Lower leg skin (tissue), 4 donors: ENCODE results near the gene ZNF74. TPM values are rescaled to one million over a fixed set of nuclear protein-coding genes. Genes with fewer than 3 reads are reported as not detected.

ENCODE experiments used
- DNase-seq, 2 donors: peaks; one replicate each; pipeline ENCODE4 v3.0.0-alpha.2; 2019; ENCODE audit warnings: low spot score in 2 of 2
- H3K4me3 ChIP-seq: fragments of 200-600 bp; sonication (generic); 2 replicates; pipeline ENCODE4 v1.5.1; 2017; ENCODE audit warnings: mild to moderate bottlenecking, low read depth; ENCODE audit not compliant: poor library complexity, severe bottlenecking
- CTCF ChIP-seq, 3 donors: fragments of 450-650 bp; IDR thresholded peaks; one replicate each; pipeline ENCODE4 v1.5.1; 2016; ENCODE audit warnings: antibody characterized with exemption in 3 of 3, mild to moderate bottlenecking in 3 of 3, moderate library complexity in 2 of 3
- POLR2A ChIP-seq, 2 donors: fragments of 450-650 bp; IDR thresholded peaks; one replicate each; pipeline ENCODE4 v1.6.1; 2016 to 2017; ENCODE audit warnings: antibody characterized with exemption in 2 of 2, mild to moderate bottlenecking in 1 of 2, moderate library complexity in 1 of 2
- WGBS, 2 donors: methylation state at CpG; one replicate each; pipeline ENCODE4 v1.1.5; 2018; 5-methylcytosine and 5-hydroxymethylcytosine counted together
- intact Hi-C: fragments of 100-400 bp; cut with DNase I; formaldehyde crosslinking; loops from one replicate; pipeline ENCODE4 v1.15.0; 2023; ENCODE audit warnings: low total_unique reads
- total RNA-seq, 4 donors: library from RNA; depleted of rRNA; stranded (reverse); fragments of >200 nt; gene quantifications; one replicate each; pipeline ENCODE4 v1.1.0, GENCODE V29; 2016

Gene ZNF74
- total RNA-seq, 4 donors from 2014 or later = 11.3 to 13.2 (median 11.5) TPM

GRCh38 chr22:20404881-20405280 is 10.9 kb downstream of the ZNF74 start:
- 93 to 95% methylated on average over 18 of the region's 18 CpGs for WGBS, 2 donors
- peak in 1 of 2 donors; percentile 49 for DNase-seq
- intact Hi-C loops = no loop called here
- no peak overlapping the region for H3K4me3 ChIP-seq
- TF ChIP-seq POLR2A (IDR thresholded peaks at IDR 0.05) (no peak), CTCF (IDR thresholded peaks at IDR 0.05) (no peak)

DNA sequence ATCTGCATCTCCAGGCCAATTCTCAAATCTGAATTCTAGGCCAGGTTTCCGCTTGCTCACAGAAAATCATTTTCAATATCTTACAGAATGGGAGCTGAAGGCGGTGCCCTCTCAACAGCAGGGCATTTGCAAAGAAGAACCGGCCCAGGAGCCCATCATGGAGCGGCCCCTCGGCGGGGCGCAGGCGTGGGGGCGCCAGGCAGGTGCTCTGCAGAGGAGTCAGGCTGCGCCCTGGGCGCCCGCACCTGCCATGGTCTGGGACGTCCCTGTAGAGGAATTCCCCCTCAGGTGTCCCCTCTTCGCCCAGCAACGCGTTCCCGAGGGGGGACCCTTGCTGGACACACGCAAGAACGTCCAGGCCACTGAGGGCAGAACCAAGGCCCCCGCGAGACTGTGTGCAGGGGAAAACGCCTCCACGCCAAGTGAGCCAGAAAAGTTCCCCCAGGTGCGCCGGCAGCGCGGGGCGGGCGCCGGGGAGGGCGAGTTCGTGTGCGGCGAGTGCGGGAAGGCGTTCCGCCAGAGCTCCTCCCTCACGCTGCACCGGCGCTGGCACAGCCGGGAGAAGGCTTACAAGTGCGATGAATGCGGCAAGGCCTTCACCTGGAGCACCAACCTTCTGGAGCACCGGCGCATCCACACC is 11.5 kb downstream of the ZNF74 start:
- TF ChIP-seq POLR2A (IDR thresholded peaks at IDR 0.05) = no peak
- no peak for TF ChIP-seq CTCF (IDR thresholded peaks at IDR 0.05)
- no peak overlapping the region for H3K4me3 ChIP-seq
- intact Hi-C loops = no loop called here
- 97% methylated on average over 35 to 42 of the region's 45 CpGs for WGBS, 2 donors
- peak in 1 of 2 donors; percentile 80 for DNase-seq

GRCh38 chr22:20405931-20406685 is 12.2 kb downstream of the ZNF74 start:
- no peak for TF ChIP-seq POLR2A (IDR thresholded peaks at IDR 0.05)
- no peak for TF ChIP-seq CTCF (IDR thresholded peaks at IDR 0.05)
- no peak overlapping the region for H3K4me3 ChIP-seq
- peak in 1 of 2 donors; percentile 79 for DNase-seq
- intact Hi-C loops = no loop called here
- WGBS, 2 donors = 97 to 98% methylated on average over 60 to 62 of the region's 62 CpGs

DNA sequence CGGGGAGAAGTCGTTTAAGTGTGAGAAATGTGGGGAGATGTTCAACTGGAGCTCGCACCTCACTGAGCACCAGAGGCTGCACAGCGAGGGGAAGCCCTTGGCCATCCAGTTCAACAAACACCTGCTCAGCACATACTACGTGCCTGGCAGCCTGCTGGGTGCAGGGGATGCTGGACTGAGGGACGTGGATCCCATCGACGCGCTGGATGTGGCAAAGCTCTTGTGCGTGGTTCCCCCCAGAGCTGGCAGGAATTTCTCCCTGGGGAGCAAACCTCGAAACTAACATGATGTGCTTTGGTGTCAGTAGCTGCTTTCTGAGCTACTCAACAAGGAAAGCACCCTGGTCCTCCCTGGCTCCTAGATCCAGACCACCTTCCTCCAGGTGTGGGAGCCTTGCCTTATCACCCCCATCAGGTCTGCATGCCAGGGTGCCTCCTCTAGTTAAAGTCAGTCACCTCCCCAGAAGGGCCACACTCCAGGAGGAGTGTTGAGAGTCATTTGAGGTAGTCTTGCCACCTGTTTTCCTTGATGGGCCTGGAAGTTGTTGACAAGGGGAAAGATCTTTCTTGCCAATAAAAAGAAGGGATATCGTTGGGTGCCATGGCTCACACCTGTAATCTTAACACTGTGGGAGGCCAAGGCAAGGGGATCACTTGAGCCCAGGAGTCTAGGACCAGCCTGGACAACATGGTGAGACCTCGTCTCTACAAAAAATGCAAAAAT is 12.9 kb downstream of the ZNF74 start:
- WGBS, 2 donors = 93 to 96% methylated on average over 12 to 13 of the region's 13 CpGs
- TF ChIP-seq POLR2A (IDR thresholded peaks at IDR 0.05) (no peak), CTCF (IDR thresholded peaks at IDR 0.05) (no peak)
- no peak overlapping the region for H3K4me3 ChIP-seq
- intact Hi-C loops = no loop called here
- peak in 1 of 2 donors; percentile 68 for DNase-seq

DNA sequence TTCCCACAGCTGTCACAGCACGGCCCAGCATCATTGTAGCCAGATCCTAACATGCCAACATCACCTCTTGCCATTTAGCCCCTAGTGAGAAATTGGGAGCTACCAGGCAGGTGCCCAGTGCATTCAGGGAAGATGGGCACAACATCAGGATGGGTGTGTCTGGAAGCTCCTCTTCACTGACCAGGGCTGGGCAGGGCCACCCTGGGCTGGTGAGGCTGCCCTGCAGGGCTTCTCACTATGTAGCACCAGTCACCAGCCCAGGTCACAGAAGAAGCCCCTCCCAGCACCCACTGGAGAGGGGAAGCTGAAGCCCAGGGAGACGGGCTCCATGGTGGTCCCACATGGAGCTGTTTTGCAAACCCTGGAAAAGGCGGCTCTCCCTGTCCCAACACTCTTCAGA is 13.9 kb downstream of the ZNF74 start:
- intact Hi-C loops = no loop called here
- H3K4me3 ChIP-seq = no peak overlapping the region
- peak in 1 of 2 donors; percentile 49 for DNase-seq
- WGBS, 2 donors = 73 to 79% methylated on average over 3 of the region's 3 CpGs
- TF ChIP-seq POLR2A (IDR thresholded peaks at IDR 0.05) (no peak), CTCF (IDR thresholded peaks at IDR 0.05) (no peak)
